Astrocyte of the cerebellum (primary cell): Measurements from ENCODE around the gene FAM43A.

Experiments used
- DNase-seq: peaks from one replicate; pipeline ENCODE4 v3.0.0-alpha.2; 2011; ENCODE audit warnings: low read depth
- H3K4me3 ChIP-seq: 2 replicates; pipeline ENCODE4 v1.5.1; 2011; ENCODE audit warnings: mild to moderate bottlenecking, low read depth, low read length, moderate library complexity
- in situ Hi-C: cut with HindIII; loops from 2 replicates; pipeline ENCODE4 v1.10.0; 2017; ENCODE audit warnings: low sequenced_read_pairs
- TF ChIP-seq, protein P1 (sequence below): IDR thresholded peaks from 2 replicates; pipeline ENCODE4 v1.5.1; 2012; ENCODE audit warnings: low read length, low read depth, moderate library complexity, mild to moderate bottlenecking; ENCODE audit errors: missing control alignments

Gene FAM43A

DNA sequence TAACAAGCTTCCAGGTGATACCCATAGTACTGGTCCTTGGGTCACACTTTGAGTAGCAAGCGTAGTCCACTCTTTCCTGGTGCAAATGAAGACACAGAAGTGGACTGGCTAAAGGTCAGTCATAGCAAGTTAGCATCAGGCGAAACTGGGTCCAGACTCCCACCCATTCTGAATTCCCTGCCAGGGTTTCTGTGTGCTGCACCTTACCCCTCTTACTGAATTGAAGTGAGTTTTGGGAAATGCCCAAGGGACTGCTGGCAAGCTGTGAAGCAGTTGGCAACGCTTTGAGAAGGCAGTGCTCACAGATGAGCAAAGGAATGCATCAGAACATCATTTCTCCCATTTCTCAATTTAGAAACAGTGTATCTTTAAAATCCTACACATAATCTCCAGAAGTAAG, 11.9 kb upstream of the FAM43A start:
- TF ChIP-seq, protein P1, sequence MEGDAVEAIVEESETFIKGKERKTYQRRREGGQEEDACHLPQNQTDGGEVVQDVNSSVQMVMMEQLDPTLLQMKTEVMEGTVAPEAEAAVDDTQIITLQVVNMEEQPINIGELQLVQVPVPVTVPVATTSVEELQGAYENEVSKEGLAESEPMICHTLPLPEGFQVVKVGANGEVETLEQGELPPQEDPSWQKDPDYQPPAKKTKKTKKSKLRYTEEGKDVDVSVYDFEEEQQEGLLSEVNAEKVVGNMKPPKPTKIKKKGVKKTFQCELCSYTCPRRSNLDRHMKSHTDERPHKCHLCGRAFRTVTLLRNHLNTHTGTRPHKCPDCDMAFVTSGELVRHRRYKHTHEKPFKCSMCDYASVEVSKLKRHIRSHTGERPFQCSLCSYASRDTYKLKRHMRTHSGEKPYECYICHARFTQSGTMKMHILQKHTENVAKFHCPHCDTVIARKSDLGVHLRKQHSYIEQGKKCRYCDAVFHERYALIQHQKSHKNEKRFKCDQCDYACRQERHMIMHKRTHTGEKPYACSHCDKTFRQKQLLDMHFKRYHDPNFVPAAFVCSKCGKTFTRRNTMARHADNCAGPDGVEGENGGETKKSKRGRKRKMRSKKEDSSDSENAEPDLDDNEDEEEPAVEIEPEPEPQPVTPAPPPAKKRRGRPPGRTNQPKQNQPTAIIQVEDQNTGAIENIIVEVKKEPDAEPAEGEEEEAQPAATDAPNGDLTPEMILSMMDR, result no peak
- no peak overlapping the region for H3K4me3 ChIP-seq
- DNase-seq, result no peak
- in situ Hi-C loops, result loop anchor here (5.0 kb wide), 1 partner anchor 439 kb away; no protein-coding TSS in a partner anchor

DNA sequence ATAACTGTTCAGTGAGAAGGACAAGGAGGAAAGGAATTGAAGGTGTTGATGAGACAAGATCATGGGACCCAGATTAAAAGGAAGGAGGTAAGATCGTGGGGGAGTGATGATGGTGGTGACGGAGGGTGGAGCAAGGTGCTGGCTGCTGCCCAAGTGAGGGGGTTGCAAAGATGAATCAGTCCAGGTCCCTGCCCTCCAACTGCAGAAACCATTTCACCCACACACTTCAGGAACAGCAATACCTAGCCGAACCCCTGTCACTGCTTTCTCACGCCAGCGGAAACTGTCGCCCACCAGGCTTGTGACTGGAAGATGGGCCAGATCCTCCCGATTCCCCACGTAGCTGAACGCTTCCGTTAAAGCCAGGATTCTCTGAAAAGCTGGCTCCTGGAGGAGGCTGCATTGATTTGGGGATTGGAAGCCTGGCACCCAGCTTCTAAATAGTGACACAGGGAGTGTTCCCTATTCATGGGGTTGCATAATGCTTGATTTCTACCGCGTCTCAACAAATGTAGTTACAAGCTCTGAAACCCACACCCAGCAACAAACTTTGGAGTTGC, 10.5 kb upstream of the FAM43A start:
- DNase-seq, result no peak
- no peak overlapping the region for H3K4me3 ChIP-seq
- in situ Hi-C loops, result no loop called here
- TF ChIP-seq, protein P1, result no peak

DNA sequence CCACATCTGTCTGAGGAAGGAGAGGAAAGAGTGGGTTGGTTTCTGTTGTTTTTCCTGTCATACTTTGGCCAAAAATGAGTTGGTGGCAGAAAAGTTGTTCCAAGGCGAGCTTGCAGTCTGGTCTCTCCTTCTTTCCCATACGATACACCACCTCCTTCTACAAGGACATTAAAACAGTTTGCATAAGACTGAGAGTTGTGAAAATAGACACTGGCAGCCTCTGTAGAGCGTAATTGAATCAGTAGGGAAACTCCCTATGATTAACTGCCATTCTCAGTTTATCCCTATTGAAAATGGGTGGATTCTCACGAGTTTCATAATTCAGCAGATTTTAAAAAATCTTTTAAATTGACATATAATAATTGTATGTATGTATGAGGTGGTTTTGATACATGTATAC, 10.0 kb upstream of the FAM43A start:
- in situ Hi-C loops, result no loop called here
- no peak overlapping the region for H3K4me3 ChIP-seq
- TF ChIP-seq, protein P1, result no peak
- no peak for DNase-seq

DNA sequence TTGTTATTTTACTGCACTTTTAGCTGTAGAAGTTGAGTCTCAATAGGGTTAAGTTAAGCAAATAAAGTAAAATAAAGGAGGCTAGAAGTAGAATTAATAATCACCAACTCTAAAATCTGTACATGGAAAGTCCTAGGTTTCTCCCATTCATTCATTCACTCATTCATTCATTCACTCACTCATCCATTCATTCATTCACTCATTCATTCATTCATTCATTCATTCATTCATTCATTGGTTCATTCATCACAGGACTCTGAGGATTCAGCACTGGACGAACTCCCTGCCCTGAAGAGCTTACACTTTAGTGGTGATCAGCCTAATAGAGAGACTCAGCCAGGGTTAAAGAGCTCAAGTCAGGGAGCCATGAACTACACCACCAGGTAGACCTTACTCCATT, 9.2 kb upstream of the FAM43A start:
- in situ Hi-C loops, result no loop called here
- no peak overlapping the region for H3K4me3 ChIP-seq
- TF ChIP-seq, protein P1, result no peak
- no peak for DNase-seq

DNA sequence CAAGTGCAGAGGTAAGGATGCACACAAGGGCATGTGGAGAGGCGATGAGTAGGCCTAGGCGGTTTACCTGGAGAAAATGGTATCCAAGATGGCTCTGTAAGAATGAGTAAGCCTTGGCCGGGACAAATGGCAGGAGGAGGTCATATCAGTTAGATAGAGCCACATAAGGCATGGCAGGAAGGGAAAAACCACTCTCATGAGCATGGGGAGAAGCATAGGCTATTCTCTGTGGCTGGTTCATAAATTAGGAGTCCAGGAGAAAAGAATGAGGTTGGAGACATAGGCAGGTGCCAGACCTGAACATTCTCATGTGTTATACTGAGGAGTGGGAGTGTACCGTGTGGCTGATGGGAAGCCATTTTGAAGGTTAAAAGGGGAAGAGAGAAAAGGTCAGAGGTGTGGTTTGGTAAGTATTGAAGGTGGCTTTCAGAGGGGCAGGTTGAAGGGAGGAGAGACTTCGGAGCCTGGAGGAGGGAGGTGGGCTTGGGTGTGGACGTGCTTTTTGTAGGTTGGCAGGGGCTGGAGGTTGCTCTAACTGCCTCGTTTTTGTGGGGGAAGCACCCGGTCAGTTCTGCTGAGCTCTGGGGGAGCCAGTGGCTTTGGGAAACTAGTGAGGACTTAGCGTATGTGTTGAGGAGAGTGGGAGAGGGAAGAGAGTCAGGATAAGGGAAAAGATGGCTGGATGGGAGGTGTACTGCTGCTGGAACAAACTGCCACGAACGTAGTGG, 4.6 kb upstream of the FAM43A start:
- in situ Hi-C loops, result loop anchor here (5.0 kb wide), 1 partner anchor 576 kb away; no protein-coding TSS in a partner anchor
- DNase-seq, result no peak
- H3K4me3 ChIP-seq, result no peak overlapping the region
- TF ChIP-seq, protein P1, result no peak

DNA sequence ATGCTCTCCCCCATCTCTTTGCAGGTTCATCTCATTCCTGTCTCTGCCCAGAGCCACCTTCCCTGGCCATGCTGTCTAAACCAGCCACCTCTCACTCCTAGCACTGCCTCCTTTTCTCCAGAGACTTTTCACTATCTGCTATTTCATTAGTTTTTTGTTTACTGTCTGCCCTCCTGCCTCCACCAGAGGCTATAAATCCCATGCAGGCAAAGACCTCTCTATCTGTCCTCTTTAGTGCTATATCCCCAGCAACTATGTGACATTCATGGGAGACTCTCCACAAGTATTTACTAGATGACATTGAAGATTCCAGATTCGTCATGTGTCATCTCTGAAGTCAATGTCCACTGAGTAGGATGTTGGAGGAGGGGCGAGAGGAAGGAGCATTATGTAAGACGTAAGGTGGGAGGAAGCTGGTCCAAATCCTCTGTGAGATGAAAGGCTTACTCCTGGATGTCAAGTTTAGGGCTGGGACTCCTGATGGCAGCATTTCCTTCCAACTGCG, 3.4 kb upstream of the FAM43A start:
- TF ChIP-seq, protein P1, result no peak
- no peak overlapping the region for H3K4me3 ChIP-seq
- no peak for DNase-seq
- in situ Hi-C loops, result loop anchor here (5.0 kb wide), 1 partner anchor 575 kb away; no protein-coding TSS in a partner anchor
